HG02840 (cell line): Measurements from ENCODE around the gene MYCBP2.
"Not testable (repeated sequence)": the region's sequence is repeated elsewhere in the genome, so short reads cannot be mapped to it uniquely, and the experiment has no call there.

Experiments
- ATAC-seq: cut with Tn5 transposase; IDR thresholded peaks from one replicate; pipeline ENCODE4 v1.9.1; 2021; ENCODE audit warnings: mild to moderate bottlenecking, moderate library complexity, moderate number of reproducible peaks; ENCODE audit not compliant: unreplicated experiment, low FRiP score

Gene MYCBP2, protein sequence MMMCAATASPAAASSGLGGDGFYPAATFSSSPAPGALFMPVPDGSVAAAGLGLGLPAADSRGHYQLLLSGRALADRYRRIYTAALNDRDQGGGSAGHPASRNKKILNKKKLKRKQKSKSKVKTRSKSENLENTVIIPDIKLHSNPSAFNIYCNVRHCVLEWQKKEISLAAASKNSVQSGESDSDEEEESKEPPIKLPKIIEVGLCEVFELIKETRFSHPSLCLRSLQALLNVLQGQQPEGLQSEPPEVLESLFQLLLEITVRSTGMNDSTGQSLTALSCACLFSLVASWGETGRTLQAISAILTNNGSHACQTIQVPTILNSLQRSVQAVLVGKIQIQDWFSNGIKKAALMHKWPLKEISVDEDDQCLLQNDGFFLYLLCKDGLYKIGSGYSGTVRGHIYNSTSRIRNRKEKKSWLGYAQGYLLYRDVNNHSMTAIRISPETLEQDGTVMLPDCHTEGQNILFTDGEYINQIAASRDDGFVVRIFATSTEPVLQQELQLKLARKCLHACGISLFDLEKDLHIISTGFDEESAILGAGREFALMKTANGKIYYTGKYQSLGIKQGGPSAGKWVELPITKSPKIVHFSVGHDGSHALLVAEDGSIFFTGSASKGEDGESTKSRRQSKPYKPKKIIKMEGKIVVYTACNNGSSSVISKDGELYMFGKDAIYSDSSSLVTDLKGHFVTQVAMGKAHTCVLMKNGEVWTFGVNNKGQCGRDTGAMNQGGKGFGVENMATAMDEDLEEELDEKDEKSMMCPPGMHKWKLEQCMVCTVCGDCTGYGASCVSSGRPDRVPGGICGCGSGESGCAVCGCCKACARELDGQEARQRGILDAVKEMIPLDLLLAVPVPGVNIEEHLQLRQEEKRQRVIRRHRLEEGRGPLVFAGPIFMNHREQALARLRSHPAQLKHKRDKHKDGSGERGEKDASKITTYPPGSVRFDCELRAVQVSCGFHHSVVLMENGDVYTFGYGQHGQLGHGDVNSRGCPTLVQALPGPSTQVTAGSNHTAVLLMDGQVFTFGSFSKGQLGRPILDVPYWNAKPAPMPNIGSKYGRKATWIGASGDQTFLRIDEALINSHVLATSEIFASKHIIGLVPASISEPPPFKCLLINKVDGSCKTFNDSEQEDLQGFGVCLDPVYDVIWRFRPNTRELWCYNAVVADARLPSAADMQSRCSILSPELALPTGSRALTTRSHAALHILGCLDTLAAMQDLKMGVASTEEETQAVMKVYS (N-terminal part only)

GRCh38 chr13:77326905-77327604, at the start of gene MYCBP2:
Gene MYCBP2, minus strand, starts transcription at chr13:77327094. Its CDS starts 319 bp downstream, at chr13:77326775.
- peak; percentile 58 for ATAC-seq

GRCh38 chr13:77375560-77376108, 48.7 kb upstream of the MYCBP2 start:
- ATAC-seq: no peak

DNA sequence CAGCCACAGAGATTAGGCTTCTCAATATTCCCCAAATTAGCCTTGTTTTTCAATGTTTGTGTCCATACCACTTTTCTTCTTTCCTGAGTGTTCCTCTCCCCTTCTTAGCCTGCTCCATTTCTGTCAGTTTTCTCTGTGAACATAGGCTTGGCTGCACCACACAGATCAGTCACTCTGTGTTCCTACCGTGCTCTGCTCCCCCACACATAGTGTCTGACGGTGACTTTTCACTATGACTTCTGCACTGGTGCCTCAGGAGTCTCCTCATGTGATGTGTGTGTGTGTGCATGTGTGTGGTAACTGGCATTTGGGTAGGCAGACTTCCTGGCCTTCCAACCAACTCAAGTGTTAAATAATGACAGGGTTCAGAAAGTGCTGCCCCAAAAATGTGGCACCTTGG, 47.9 kb upstream of the MYCBP2 start:
- no peak for ATAC-seq

DNA sequence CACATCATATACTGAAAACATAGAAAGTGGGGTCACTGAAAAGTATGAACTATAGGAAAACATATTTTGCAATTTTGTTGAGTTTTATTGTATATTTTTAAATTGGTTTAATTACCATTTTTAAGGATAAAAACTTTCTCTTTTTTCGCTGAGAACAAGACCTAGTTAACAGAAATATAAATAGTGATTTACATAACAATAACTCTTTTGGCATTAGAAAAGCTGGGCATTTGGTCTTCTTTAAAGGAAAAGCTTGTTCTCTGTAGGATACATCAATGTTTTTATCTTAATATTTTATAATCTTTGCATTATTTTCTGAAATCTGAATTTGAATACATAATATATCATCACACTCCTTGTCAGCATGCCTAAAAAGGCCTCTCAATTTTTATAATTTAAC, 47.4 kb upstream of the MYCBP2 start:
- ATAC-seq: no peak

DNA sequence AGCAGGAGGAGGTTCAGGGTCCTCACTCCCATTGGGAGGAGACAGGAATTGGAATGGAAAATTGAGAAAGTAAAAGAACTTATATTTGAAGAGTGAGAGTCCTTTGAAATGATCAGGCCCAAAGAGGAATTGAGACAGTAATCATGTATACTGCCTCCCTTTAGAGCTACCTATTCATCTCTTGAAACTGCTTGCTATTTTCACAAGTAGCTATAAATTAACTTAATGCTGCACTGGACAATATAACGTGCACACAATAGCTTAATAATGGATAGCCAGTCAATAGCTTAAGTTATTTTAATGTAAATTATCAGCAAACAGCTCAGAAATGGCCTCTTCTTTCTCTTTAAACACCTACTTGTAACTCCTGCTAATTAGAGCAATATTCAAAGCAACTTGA, 46.6 kb upstream of the MYCBP2 start:
- ATAC-seq: no peak

DNA sequence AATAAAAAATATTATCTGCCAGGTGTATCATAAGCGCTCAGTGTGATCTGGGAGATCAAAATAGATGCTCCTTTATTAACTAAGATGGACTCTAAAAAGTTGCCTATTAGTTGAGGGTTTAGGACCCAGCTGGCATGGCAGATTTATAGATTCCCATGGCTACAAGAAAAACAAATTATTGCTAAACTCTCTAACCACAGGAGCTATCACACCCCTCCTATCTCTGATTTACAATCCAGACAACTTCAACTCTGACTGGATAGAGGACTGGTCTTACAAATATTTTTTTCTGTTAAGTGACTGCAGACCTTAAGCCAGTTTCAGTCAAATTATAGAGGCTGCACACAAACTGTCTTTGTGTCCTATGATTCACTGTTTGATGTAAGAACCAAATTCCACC, 45.4 kb upstream of the MYCBP2 start:
- no peak for ATAC-seq

DNA sequence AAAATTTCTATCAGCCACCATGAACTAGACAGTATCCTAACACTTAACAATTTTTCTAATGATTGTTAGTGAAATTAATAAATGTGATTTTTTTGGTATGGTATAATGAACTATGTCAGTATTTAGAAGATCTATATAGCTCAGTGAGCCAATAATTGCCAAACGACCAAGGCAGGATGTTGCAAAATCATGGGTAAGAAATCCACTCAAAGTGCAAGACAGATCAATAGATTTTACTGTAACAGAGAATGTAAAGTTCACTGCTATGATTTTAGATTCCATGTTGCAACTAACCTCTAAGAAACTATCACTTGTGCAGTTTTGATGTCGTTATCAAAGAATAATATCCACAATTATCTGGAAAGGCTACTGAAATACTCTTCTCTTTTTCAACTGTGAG, 44.0 kb upstream of the MYCBP2 start:
- no peak for ATAC-seq

DNA sequence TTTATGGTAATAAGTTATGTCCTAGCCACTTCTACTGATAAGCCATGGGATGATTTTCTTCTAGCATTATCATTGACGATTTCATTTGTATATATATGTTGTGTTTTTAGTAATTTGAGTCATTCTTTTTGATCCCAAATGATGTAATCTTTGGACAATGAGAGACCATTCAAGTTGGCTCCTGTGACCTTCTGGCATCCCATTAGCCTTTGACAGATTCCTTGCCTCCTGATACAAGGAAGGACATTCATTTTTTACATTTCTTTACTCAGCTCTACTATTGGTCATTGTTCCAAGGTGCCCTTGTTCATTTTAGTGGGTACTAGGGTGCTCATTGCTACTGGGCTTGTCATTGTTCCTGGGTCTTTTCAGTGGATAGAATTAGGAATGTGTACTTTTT, 35.3 kb upstream of the MYCBP2 start:
- no peak for ATAC-seq

DNA sequence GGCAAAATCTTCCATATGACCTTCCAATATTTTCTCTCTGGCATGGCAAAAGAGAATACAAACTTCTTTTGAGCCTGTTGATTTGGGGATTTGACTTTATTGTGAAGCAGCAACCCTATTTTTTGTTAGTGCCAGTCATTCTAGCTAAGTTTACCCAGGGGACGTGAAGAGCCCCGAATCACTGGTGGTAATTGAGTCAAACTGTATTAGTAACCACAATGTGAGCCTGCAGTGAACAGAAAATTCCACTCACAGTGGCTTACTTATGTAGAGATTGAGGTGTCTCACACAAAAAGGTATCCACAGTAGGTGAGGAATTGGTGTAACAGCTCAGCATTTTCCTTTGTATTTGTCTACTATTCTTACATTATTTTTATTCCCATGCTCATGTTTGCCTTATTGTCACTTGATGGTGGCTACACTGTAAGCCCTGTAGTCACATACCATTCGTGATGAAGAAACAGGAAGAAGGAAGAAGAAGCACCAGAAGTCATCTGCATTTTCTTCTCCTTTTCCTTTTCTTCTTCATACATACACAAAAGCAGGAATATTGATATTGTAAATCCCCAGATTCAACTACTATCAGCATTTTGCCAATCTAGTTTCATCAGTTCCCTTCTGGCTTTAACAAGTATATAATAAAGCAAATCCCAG, 33.3 kb upstream of the MYCBP2 start:
- no peak for ATAC-seq

- no peak for ATAC-seq
Observed at GRCh38 chr13:77359171-77359570, 32.3 kb upstream of the MYCBP2 start.

DNA sequence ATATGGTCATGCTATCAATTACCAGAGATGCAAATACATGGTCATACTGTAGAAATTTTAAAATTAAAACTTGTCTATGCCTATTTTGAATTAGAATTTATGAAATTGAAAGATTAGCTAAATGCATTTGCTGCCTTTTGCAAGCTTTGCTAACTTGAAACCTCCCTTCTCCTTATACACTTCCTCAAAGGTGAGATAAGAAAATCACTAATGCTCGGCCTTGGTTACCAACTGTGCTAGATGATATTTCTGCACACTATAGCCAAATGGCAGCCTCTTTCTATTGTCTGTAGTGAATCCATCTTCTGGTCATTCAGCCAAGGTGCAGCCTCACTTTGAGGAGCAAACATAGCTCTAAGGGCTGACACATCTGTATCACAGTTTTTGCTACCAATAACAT, 31.1 kb upstream of the MYCBP2 start:
- ATAC-seq: no peak

- ATAC-seq: no peak
Observed at GRCh38 chr13:77356155-77356554, 29.3 kb upstream of the MYCBP2 start.

DNA sequence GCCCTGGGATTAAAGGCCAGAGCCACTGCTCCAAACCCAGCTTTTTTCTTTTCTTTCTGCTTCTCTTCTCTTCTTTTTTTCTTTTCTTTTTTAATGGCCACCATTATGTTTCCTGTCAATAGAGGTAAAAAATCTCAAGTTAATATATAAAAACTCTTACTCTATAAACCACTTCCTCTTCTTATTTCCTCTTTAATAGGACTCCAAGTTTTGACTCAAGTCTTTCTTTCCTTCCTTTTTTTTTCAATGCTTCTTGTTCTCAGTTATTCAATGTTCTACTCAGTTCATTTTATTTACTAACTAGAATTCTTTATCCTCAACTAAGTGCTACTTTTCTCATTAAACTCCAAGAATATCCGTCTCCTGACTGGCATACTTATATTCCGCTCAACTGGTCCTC, 27.1 kb upstream of the MYCBP2 start:
- no peak for ATAC-seq

DNA sequence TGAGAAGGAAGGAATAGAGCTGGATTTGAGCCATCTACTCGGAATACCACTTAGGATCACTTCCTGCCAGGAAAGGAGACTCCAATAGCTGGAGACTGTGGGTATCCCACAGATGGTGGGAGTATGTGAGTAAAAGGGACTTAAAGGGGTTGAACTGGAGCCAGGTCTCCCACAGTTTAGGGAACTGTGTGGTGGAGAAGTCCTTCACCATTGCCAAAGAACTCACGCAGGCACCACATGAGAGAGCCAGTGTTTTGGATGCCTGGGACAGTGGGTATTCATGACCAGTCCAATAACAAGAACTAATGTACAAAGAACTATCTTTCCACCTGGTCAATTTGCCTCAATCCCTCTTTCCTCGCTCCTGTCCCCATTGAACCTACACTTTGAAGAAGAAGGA, 24.4 kb upstream of the MYCBP2 start:
- ATAC-seq: no peak

GRCh38 chr13:77350811-77351210, 23.9 kb upstream of the MYCBP2 start:
- ATAC-seq: no peak

- ATAC-seq: no peak
Observed at GRCh38 chr13:77349365-77349764, 22.5 kb upstream of the MYCBP2 start.

DNA sequence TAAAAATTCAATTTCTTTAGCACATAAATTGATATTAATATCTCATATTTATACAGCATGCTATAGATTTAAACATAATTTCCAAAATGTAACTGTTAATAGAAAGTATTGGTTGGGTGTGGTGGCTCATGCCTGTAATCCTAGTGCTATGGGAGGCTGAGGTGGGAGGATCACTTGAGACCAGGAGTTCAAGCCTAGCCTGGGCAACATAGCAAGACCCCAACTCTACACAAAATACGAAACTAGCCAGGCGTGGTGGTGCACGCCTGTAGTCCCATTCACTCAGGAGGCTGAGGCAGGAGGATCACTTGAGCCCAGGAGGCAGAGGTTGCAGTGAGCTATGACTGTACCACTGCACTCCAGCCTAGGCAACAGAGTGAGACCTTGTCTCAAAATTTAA, 20.5 kb upstream of the MYCBP2 start:
- ATAC-seq: not testable (repeated sequence)

- ATAC-seq: peak; percentile 58
Observed at GRCh38 chr13:77345150-77345780, 18.4 kb upstream of the MYCBP2 start.

- ATAC-seq: no peak
Observed at GRCh38 chr13:77343841-77344240, 16.9 kb upstream of the MYCBP2 start.
